HG02763 (cell line): ENCODE data around the gene AMFR.
"Not testable (repeated sequence)": the region's sequence is repeated elsewhere in the genome, so short reads cannot be mapped to it uniquely, and the experiment has no call there.

Source experiments
- ATAC-seq: cut with Tn5 transposase; IDR thresholded peaks from one replicate; pipeline ENCODE4 v1.9.1; 2021; ENCODE audit warnings: mild to moderate bottlenecking, moderate library complexity; ENCODE audit not compliant: unreplicated experiment

The AMFR gene

DNA sequence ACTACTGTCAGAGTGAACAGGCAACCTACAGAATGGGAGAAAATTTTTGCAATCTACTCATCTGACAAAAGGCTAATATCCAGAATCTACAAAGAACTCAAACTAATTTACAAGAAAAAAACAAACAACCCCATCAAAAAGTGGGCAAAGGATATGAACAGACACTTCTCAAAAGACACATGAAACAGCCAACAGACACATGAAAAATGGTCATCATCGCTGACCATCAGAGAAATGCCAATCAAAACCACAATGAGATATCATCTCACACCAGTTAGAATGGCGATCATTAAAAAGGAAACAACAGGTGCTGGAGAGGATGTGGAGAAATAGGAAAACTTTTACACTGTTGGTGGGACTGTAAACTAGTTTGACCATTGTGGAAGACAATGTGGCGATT lies 28.6 kb downstream of the AMFR start:
- not testable (repeated sequence) for ATAC-seq

GRCh38 chr16:56389554-56389953 lies 35.8 kb downstream of the AMFR start:
- no peak for ATAC-seq

GRCh38 chr16:56388209-56388608 lies 37.1 kb downstream of the AMFR start:
- no peak for ATAC-seq

DNA sequence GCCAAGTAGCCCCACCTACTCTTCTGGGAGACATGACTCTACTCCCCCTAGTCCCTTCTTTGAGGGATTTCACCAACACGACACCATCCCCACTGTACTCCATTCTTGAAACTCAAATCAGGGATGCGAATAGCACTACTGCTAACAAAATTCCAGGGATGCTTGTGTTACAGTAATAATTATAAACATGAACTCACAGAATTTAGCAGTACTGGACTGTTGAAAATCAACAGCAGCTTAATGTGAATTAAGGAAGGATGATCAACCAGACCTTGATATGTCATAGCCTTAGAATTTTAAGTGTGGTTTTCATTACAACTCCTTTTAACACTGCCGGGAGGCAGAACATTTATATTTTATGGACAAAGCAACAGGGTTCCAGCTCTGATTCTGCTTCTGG lies 37.9 kb downstream of the AMFR start:
- ATAC-seq: no peak

GRCh38 chr16:56384074-56384721 lies 41.1 kb downstream of the AMFR start:
- no peak for ATAC-seq

DNA sequence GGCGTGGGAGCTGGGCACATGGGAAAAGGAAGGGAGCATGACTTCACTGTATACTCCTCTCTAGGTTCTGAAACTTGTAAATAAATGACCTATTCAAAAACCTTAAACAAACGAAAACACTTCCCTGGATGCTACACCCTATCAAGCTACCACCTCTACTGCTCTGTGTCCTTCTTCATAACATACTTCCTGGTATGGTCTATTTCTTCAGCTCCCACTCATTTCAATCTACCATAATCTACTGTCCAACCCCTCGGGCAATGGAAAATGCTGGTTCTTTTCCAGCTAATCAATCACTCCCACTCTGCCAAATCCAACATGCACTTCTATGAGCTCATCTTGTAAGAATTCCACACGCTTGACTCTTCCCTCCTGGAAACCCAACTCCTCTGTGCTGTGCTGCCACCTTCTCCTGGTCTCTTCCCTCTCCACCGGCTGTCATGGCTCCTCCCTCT lies 42.4 kb downstream of the AMFR start:
- no peak for ATAC-seq

- no peak for ATAC-seq
Measured at GRCh38 chr16:56382459-56382858, 42.9 kb downstream of the AMFR start.

DNA sequence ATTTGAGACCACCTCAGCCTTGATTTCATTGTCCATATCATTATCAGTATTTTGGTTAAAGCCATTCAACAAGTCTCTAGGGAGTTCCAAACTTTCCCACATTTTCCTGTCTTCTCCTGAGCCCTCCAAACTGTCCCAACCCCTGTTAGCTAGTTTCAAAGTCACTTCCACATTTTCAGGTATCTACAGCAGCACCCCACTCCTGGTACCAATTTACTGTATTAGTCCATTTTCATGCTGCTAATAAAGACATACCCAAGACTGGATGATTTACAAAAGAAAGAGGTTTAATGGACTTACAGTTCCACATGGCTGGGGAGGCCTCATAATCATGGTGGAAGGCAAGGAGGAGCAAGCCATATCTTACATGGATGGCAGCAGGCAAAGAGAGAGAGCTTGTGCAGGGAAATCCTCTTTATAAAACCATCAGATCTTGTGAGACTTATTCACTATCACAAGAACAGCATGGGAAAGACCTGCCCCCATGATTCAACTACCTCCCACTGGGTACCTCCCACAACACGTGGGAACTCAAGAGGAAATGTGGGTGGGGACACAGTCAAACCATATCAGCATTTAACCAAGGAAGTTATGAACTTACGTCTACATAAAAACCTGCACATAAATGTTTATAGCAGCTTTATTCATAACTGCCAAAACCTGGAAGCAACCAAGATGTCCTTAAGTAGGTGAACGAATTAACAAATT lies 44.4 kb downstream of the AMFR start:
- ATAC-seq: not testable (repeated sequence)

GRCh38 chr16:56379044-56379443 lies 46.3 kb downstream of the AMFR start:
- not testable (repeated sequence) for ATAC-seq

DNA sequence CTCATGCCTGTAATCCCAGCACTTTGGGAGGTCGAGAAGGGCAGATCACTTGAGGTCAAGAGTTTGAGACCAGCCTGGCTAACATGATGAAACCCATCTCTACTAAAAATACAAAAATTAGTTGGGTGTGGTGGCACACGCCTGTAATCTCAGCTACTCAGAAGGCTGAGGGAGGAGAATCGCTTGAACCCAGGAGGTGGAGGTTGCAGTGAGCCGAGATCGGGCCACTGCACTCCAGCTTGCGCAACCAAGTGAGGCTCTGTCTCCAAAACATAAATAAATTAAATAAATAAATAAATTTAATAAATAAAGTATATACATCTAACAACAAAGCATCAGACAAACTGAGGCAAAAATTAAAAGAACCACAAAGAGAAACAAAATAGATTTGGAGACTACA lies 49.6 kb downstream of the AMFR start:
- not testable (repeated sequence) for ATAC-seq

DNA sequence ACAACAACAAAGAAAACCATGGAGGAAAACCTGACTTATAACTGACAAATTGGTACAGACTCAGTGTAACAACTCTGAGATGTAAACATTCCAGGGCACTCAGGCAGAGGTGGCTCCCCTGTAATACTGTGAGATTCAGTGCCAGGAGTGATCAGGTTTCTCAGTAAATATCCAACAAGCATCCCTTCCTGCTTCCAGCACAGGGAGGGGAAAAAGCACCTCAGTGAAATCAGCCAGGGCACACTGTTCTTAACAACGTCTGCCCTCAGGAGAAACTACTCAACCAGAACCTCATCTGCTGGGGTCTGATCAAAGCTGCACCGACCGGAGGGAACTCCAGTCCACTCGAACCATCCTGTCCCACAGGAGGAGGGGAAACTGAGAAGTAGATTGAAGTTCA lies 52.3 kb downstream of the AMFR start:
- ATAC-seq: no peak

DNA sequence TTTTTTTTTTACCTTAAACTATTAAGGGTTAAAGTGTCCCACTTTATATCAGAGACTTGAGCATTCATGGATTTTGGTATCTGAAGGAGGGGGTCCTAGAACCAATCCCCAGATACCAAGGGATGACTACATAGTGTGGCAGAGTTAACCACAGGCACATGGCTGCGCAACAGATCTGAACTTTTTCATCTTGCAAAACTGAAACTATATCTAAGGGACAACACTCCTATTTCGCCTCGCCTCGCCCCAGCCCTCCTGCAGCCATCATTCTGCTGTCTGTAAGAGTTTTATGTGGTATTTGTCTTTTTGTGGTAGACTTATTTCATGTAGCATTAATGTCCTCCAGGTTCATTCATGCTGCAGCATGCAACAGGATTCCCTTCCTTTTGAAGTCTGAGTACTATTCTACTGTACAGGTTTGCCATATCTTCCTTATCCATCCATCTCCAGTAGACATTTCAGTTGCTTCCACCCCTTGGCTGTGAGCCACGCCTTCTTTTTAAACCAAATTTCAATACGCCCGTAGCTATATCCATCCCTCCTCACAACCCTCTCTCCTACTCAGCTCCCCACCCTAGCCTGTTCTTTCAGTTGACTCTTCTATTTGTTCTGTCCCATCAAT lies 53.2 kb downstream of the AMFR start:
- no peak for ATAC-seq

DNA sequence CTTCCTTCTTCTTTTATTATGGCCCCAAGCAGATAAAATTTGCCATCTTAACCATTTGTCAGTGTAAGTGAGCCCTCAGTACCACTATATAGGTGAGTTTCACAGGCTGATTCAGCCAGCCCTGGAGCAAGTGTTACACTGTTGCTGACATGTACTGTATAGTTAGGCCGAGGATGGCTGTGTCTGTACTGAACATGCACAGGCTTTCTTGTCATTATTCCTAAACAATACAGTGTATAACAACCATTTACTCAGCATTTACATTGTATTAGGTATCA lies 53.7 kb downstream of the AMFR start:
- no peak for ATAC-seq

- no peak for ATAC-seq
Measured at GRCh38 chr16:56370875-56371659, 54.3 kb downstream of the AMFR start.

DNA sequence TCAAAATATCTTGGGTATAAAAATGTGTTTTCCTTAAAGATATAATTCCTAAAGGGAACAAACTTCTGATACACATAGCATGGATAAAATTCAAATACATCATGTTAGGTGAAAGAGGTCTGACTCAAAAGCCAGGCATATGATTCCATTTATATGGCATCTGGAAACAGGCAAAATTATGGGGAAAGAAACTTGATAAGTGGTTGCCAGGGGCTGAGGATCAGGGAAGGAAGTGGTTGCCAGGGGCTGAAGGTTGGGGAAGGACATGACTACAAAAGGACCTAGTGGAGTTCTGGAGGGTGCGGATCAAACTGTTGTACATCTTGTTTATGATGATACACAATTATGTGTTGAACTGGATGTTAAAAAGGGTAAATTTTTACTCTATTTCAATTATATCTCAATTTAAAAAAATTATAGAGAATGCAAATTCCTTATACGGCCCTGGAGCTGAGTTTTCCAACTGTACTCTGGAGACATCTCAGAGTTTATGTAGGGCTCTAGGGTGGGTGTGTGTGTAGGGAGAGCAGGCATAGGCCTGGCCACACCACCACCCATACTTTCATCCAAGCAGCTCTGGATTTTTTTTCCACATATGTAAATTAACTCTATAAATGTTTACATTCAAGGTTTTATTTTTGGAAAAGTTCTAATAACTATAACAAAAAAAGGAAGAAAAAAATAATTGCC lies 55.0 kb downstream of the AMFR start:
- no peak for ATAC-seq

- no peak for ATAC-seq
Measured at GRCh38 chr16:56369202-56369601, 56.1 kb downstream of the AMFR start.

- ATAC-seq: no peak
Measured at GRCh38 chr16:56368545-56368944, 56.8 kb downstream of the AMFR start.

GRCh38 chr16:56367764-56368163 lies 57.6 kb downstream of the AMFR start:
- no peak for ATAC-seq

DNA sequence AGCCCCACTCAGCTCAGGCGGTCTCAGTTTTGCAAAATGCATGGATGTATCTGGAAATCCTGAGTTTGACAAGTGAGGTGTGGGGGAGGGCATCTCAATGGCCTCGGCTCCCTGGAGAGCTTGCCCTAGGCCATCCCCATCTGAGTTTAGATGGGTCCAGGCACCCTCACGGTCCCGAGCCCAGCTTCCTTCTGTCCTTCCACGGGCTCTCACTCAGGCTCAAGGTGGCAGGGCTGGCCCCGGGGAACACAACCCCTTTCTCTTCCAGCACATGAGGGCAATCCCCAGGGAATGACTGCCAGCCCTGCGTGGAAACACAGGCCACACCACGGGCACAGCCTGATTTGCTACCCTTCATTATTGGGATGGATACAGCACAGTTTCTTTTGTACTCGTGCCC lies 58.4 kb downstream of the AMFR start:
- ATAC-seq: no peak

GRCh38 chr16:56365552-56365951 lies 59.8 kb downstream of the AMFR start:
- no peak for ATAC-seq

DNA sequence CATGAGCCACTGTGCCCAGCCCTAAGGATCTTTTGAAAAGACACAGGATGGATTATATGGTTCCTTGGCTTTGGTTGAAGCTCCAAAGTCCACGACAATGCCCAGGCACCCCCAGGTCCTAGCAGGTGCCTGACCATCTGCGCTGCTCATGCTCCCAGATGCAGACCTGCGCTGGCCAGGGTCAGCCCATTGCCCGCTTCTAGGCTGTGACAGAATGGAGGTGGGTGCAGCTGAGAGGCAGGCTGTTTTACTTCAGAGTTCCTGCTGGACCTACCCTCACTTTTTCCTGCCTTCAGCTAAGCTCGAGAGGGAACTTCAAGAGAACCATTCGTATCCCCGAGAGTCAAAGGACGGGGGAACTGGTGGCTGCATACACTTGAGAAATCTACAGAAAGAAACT lies 60.5 kb downstream of the AMFR start:
- ATAC-seq: no peak
